Measurements from ENCODE around the gene MYO1E. TPM values are rescaled to one million over a fixed set of nuclear protein-coding genes. Genes with fewer than 3 reads are reported as not detected.

The MYO1E gene
- total RNA-seq, 1 experiment from 2014 or later: 68.8 TPM

DNA sequence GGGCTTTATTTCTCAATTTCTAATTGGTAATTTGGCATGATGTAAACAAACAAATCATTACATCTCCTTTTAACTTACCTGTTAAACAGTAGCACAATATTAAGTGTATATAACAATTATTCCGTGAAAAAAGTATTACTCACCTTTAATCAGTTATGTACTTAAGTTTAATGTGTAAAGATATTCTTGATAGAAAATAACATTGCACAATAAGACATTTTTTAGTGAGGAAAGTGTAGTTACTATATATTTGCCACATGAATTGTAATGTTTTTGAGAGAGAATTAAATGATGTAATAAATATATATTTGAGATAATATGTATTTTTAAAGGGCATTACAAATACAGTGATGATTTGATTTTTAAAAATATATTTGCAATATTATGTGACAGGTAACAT lies 278.6 kb downstream of the MYO1E start:
- intact Hi-C loops (cut with micrococcal nuclease): no loop called here
- H3K27ac ChIP-seq (ENCODE audit: low read length): no peak overlapping the region
- no peak overlapping the region for H3K4me2 ChIP-seq (ENCODE audit: low read length)
- H3K27me3 ChIP-seq (ENCODE audit: low read length): no peaks in the 10 kb centered on the region
- H3K36me3 ChIP-seq (ENCODE audit: low read depth, low read length): peaks cover 16% of the 10 kb centered on the region
- H2AFZ ChIP-seq (ENCODE audit: low read length): no peak overlapping the region
- H4K20me1 ChIP-seq (ENCODE audit: low read length): no peaks in the 10 kb centered on the region
- no peak overlapping the region for H3K9ac ChIP-seq (ENCODE audit: low read length)
- no peaks in the 10 kb centered on the region for H3K4me1 ChIP-seq (ENCODE audit: insufficient read depth, low read length)
- H3K79me2 ChIP-seq (ENCODE audit: low read length): no peaks in the 10 kb centered on the region
- H3K9me2 ChIP-seq (replicated peaks; ENCODE audit: low read length): no peaks in the 10 kb centered on the region
- TF ChIP-seq EZH2phosphoT487 (IDR thresholded peaks at IDR 0.05; ENCODE audit: borderline replicate concordance, low read length) (no peak), EZH2 (IDR thresholded peaks at IDR 0.05; ENCODE audit: low read length, unreplicated experiment) (no peak)
- TF ChIP-seq, protein P1, sequence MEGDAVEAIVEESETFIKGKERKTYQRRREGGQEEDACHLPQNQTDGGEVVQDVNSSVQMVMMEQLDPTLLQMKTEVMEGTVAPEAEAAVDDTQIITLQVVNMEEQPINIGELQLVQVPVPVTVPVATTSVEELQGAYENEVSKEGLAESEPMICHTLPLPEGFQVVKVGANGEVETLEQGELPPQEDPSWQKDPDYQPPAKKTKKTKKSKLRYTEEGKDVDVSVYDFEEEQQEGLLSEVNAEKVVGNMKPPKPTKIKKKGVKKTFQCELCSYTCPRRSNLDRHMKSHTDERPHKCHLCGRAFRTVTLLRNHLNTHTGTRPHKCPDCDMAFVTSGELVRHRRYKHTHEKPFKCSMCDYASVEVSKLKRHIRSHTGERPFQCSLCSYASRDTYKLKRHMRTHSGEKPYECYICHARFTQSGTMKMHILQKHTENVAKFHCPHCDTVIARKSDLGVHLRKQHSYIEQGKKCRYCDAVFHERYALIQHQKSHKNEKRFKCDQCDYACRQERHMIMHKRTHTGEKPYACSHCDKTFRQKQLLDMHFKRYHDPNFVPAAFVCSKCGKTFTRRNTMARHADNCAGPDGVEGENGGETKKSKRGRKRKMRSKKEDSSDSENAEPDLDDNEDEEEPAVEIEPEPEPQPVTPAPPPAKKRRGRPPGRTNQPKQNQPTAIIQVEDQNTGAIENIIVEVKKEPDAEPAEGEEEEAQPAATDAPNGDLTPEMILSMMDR (conservative IDR thresholded peaks at IDR 0.05; ENCODE audit: low read depth, low read length): no peak
- no peaks in the 10 kb centered on the region for H3F3A ChIP-seq (ENCODE audit: low read length, unreplicated experiment)
- no peak overlapping the region for H3K4me3 ChIP-seq (ENCODE audit: low read length)
- CTCF ChIA-PET: no interaction called here
- no peaks in the 10 kb centered on the region for H3K9me3 ChIP-seq (ENCODE audit: low read length)
- ATAC-seq: no peak
- BruUV-seq (replicated peaks): no TSS peak
- no peak for DNase-seq
- POLR2A ChIA-PET (ENCODE audit: unreplicated experiment): no interaction called here

DNA sequence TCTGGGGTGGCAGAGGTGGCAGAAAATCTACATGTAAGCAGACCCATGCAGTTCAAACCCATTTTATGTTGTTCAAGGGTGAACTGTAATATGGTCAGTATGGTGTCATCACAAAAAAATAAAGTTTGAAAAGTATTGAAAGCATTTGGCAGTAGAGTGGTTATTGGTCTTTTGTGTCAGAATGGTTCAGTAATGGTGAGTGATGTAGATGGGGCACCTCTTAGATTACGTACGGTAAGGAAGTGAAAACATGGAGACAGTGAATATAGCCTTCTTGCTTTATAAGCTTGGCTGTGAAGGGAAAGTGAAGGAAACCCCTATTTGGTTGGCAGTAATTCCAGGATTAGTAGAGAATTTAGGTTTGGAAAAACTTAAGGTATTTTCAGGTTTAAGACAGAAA lies 284.9 kb downstream of the MYO1E start:
- no peak overlapping the region for H3K27ac ChIP-seq (ENCODE audit: low read length)
- no peak for ATAC-seq
- H3K79me2 ChIP-seq (ENCODE audit: low read length): no peaks in the 10 kb centered on the region
- no peak overlapping the region for H2AFZ ChIP-seq (ENCODE audit: low read length)
- H3K4me2 ChIP-seq (ENCODE audit: low read length): no peak overlapping the region
- ChIA-PET POLR2A (ENCODE audit: unreplicated experiment) (no interaction called here), CTCF (no interaction called here)
- no peaks in the 10 kb centered on the region for H4K20me1 ChIP-seq (ENCODE audit: low read length)
- H3K27me3 ChIP-seq (ENCODE audit: low read length): no peaks in the 10 kb centered on the region
- H3K36me3 ChIP-seq (ENCODE audit: low read depth, low read length): peaks cover 3% of the 10 kb centered on the region
- H3K4me1 ChIP-seq (ENCODE audit: insufficient read depth, low read length): no peaks in the 10 kb centered on the region
- no peak for DNase-seq
- no peaks in the 10 kb centered on the region for H3K9me3 ChIP-seq (ENCODE audit: low read length)
- BruUV-seq (replicated peaks): no TSS peak
- TF ChIP-seq EZH2phosphoT487 (IDR thresholded peaks at IDR 0.05; ENCODE audit: borderline replicate concordance, low read length) (no peak), EZH2 (IDR thresholded peaks at IDR 0.05; ENCODE audit: low read length, unreplicated experiment) (no peak)
- TF ChIP-seq, protein P1 (conservative IDR thresholded peaks at IDR 0.05; ENCODE audit: low read depth, low read length): no peak
- no peak overlapping the region for H3K9ac ChIP-seq (ENCODE audit: low read length)
- no peaks in the 10 kb centered on the region for H3K9me2 ChIP-seq (replicated peaks; ENCODE audit: low read length)
- intact Hi-C loops (cut with micrococcal nuclease): loop anchor here (10.0 kb wide), 1 partner anchor 183 kb away; no protein-coding TSS in a partner anchor
- H3K4me3 ChIP-seq (ENCODE audit: low read length): no peak overlapping the region
- no peaks in the 10 kb centered on the region for H3F3A ChIP-seq (ENCODE audit: low read length, unreplicated experiment)

Small RNA genes within 50 kb of the gene (microRNA-seq; reads per million reads assigned to microRNA genes)
- 1.3 reads per million for gene MIR2116 (ENCODE audit: unreplicated experiment)

Other genes starting within 250 kb of the MYO1E start
- gene LDHAL6B, start 166.0 kb downstream of the MYO1E start, total RNA-seq (2014; rRNA removed): not detected in 2 replicates
- gene FAM81A, start 65.3 kb upstream of the MYO1E start, total RNA-seq (2014; rRNA removed): 2.5 and 8.1 TPM in 2 replicates
- gene GCNT3, start 238.9 kb upstream of the MYO1E start, total RNA-seq (2014; rRNA removed): 0.18 TPM in 1 of 2 replicates, not detected in the other